Renal pelvis (tissue), 12 donors: ENCODE results near the gene IGSF8. TPM values are rescaled to one million over a fixed set of nuclear protein-coding genes. Genes with fewer than 3 reads are reported as not detected.
A peak's percentile ranks its signal among the peaks of the same experiment; 100 is the strongest.

ENCODE experiments used
- DNase-seq: peaks from one replicate; pipeline ENCODE4 v3.0.0-alpha.2; 2013
- long read RNA-seq, 16 experiments: transcript quantifications; one replicate each; lab custom pipeline, GENCODE V29; 2026
- polyA plus RNA-seq, 3 donors: library from polyadenylated mRNA; unstranded; fragments of 120-200 nt; gene quantifications; one replicate each; pipeline ENCODE4 v1.2.1, GENCODE V29; 2013; ENCODE audit not compliant: insufficient read length in 3 of 3

The IGSF8 gene, protein sequence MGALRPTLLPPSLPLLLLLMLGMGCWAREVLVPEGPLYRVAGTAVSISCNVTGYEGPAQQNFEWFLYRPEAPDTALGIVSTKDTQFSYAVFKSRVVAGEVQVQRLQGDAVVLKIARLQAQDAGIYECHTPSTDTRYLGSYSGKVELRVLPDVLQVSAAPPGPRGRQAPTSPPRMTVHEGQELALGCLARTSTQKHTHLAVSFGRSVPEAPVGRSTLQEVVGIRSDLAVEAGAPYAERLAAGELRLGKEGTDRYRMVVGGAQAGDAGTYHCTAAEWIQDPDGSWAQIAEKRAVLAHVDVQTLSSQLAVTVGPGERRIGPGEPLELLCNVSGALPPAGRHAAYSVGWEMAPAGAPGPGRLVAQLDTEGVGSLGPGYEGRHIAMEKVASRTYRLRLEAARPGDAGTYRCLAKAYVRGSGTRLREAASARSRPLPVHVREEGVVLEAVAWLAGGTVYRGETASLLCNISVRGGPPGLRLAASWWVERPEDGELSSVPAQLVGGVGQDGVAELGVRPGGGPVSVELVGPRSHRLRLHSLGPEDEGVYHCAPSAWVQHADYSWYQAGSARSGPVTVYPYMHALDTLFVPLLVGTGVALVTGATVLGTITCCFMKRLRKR
- 10 to 100 TPM; 35.0 to 40.0 (median 39.6) TPM for polyA plus RNA-seq
- long read RNA-seq, donor 1, partial matches to known transcripts: 8 of 13 reads
- long read RNA-seq, donor 1, other reads (novel, unspliced or antisense): 0 of 13 reads
- long read RNA-seq, donor 2, transcript IGSF8-201 (7 exons, 2,343 nt): major isoform, 12 of 22 reads
- long read RNA-seq, donor 2, partial matches to known transcripts: 10 of 22 reads
- long read RNA-seq, donor 2, other reads (novel, unspliced or antisense): 0 of 22 reads
- long read RNA-seq, donor 3, transcript IGSF8-201 (7 exons, 2,343 nt): major isoform, 7 of 21 reads
- long read RNA-seq, donor 3, partial matches to known transcripts: 14 of 21 reads
- long read RNA-seq, donor 3, other reads (novel, unspliced or antisense): 0 of 21 reads
- long read RNA-seq, donor 4, transcript IGSF8-201 (7 exons, 2,343 nt): major isoform, 14 of 26 reads
- long read RNA-seq, donor 4, partial matches to known transcripts: 11 of 26 reads
- long read RNA-seq, donor 4, other reads (novel, unspliced or antisense): 0 of 26 reads
- long read RNA-seq, donor 5, partial matches to known transcripts: 0 of 2 reads
- long read RNA-seq, donor 5, other reads (novel, unspliced or antisense): 0 of 2 reads
- long read RNA-seq, donor 6, transcript IGSF8-201 (7 exons, 2,343 nt): major isoform, 12 of 19 reads
- long read RNA-seq, donor 6, partial matches to known transcripts: 5 of 19 reads
- long read RNA-seq, donor 6, other reads (novel, unspliced or antisense): 0 of 19 reads
- long read RNA-seq, donor 7, transcript IGSF8-201 (7 exons, 2,343 nt): major isoform, 8 of 21 reads
- long read RNA-seq, donor 7, partial matches to known transcripts: 11 of 21 reads
- long read RNA-seq, donor 7, other reads (novel, unspliced or antisense): 0 of 21 reads
- long read RNA-seq, donor 8, partial matches to known transcripts: 0 of 2 reads
- long read RNA-seq, donor 8, other reads (novel, unspliced or antisense): 0 of 2 reads
- long read RNA-seq, donor 9, transcript IGSF8-201 (7 exons, 2,343 nt): major isoform, 16 of 34 reads
- long read RNA-seq, donor 9, partial matches to known transcripts: 16 of 34 reads
- long read RNA-seq, donor 9, other reads (novel, unspliced or antisense): 0 of 34 reads
- long read RNA-seq, donor 10, transcript IGSF8-201 (7 exons, 2,343 nt): major isoform, 7 of 16 reads
- long read RNA-seq, donor 10, partial matches to known transcripts: 8 of 16 reads
- long read RNA-seq, donor 10, other reads (novel, unspliced or antisense): 0 of 16 reads
- long read RNA-seq, donor 11, transcript IGSF8-201 (7 exons, 2,343 nt): major isoform, 5 of 5 reads
- long read RNA-seq, donor 11, partial matches to known transcripts: 0 of 5 reads
- long read RNA-seq, donor 11, other reads (novel, unspliced or antisense): 0 of 5 reads
- long read RNA-seq, donor 12, transcript IGSF8-201 (7 exons, 2,343 nt): major isoform, 13 of 26 reads
- long read RNA-seq, donor 12, partial matches to known transcripts: 8 of 26 reads
- long read RNA-seq, donor 12, other reads (novel, unspliced or antisense): 0 of 26 reads
- long read RNA-seq, donor 13, partial matches to known transcripts: 0 of 3 reads
- long read RNA-seq, donor 13, other reads (novel, unspliced or antisense): 0 of 3 reads
- long read RNA-seq, donor 14: 0 reads
- long read RNA-seq, donor 15, transcript IGSF8-201 (7 exons, 2,343 nt): major isoform, 13 of 22 reads
- long read RNA-seq, donor 15, partial matches to known transcripts: 6 of 22 reads
- long read RNA-seq, donor 15, other reads (novel, unspliced or antisense): 0 of 22 reads
- long read RNA-seq, donor 16, transcript IGSF8-201 (7 exons, 2,343 nt): major isoform, 9 of 35 reads
- long read RNA-seq, donor 16, partial matches to known transcripts: 25 of 35 reads
- long read RNA-seq, donor 16, other reads (novel, unspliced or antisense): 0 of 35 reads

DNA sequence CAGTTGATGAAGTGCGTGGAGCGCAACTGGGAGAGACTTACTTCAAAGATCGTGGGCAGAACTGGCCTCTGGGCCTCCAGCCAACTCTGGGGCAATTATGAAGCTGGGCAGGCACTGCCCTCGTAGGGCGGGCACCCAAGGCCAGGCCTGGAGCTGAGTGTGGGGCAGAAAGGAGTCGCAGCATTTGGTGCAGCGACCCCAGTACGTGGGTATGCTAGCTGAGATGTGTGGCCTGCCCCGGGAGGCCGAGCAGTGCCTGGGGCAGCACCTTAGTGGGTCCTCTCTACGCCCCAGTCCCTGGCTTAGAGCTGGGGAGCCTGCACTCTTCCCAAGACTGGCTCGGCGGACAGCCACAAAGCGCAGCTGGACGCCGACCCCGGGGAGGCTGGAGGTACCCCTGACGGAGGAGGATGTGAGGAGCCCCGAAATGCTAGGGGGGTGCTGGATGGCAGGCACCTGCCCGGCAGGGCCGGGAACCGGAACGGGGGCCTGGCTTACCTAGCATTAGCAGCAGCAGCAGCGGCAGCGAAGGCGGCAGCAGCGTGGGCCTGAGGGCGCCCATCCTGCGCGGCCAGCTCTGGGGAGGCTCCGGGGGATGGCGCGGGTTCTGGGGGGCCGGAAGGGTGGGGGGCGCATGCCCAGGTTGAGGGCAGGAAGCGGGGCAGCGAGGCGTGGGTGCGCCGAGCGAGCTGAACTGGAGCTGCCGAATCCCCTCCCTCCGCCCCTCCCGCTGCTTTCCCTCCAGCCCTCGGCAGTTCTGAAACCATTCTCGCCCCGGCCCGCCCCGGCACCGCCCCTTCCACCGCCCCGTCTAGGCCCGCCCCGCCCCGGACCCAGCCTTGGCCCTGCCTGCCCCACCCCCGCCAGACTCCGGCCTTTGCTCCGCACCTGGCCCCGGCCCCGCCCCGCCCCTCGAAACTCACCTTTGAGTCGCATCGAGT, at the start of gene IGSF8:
IGSF8 (minus strand) TSS at position 709 of the 941 bp plus-strand sequence; CDS start at position 562, 147 bp downstream.
- peak; percentile 84 for DNase-seq

DNA sequence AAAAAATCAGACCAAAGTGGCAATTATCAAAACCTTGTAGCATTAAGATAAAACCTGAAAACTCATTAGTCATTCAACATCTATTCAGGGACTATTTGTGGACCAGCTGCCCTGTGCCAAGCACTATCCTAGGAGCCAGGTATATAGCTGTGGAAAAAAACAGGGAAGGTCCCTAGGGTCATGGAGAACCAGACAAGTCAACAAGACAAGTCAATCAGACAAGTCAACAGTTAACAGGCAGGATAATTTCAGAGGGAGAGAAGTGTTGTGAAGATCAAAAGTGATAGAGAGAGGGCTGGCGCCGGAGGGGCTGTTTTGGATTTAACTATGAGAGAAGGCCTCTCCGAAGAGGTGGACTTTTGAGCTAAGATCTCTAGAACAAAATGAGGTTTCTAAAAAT, 49.7 kb upstream of the IGSF8 start:
- DNase-seq: no peak

DNA sequence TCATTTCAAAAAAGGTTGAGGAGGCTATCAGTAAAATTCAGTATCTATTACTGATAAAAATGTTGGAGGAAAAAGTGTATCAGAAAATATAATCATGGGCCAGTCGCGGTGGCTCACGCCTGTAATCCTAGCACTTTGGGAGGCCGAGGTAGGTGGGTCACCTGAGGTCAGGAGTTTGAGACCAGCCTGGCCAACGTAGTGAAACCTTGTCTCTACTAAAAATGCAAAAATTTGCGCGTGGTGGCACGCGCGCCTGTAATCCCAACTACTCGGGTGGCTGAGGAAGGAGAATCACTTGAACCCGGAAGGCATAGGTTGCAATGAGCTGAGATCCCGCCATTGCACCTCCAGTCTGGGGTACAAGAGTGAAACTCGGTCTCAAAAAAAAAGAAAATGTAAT, 47.7 kb upstream of the IGSF8 start:
- no peak for DNase-seq

DNA sequence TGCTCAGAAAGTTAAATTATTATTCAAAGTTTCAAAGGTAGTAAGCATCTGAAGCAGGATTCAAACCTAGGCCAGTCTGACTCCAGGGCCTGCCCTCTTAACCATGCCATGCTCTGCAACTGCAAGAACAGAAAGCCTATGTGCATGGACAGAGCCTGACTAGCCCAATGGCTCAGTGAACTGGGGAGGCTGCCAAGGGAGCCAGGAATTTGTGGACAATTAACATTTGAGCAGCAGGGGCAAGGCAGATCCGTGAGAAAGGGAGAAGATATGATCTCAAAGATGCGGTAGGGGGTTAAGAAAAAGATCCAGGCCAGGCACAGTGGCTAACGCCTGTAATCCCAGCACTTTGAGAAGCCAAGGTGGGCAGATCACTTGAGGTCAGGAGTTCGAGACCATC, 46.5 kb upstream of the IGSF8 start:
- no peak for DNase-seq

DNA sequence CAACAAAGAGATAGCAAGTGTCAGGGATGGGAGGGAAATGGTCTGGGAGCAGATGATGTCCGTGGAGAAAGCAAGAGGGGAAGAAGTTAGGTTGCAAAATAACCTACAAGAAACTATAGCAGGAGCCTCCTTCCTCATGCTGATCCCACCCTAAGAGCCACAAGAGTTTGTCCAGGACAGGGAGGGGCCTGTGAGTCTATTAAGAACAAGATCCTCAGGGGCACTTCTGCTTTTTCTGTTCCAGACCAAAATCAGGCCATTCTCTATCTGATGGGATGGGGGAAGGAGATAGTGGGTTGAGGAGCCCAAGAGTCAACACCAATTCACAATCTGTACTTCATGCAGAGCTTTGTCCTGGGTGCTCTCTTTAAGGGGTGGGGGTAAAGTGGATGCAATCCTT, 45.3 kb upstream of the IGSF8 start:
- no peak for DNase-seq

DNA sequence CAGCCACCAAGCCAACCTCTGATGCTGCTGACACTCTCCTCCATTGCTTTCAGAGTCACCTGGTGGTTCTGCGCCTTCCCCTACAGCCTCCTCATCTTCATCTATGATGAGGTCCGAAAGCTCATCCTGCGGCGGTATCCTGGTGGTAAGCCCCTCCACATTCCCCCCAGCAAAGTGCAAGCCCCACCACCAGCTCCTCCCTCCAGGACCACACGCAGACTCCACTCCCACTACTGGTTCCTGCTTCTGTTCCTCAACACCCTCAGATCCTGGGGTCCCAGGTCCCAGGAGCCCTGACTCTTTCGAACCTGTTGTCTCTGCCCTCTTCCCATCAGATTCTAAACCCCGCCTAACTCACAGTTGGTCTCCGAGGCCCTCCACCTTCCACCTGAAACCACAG, 41.4 kb upstream of the IGSF8 start:
- DNase-seq: no peak

DNA sequence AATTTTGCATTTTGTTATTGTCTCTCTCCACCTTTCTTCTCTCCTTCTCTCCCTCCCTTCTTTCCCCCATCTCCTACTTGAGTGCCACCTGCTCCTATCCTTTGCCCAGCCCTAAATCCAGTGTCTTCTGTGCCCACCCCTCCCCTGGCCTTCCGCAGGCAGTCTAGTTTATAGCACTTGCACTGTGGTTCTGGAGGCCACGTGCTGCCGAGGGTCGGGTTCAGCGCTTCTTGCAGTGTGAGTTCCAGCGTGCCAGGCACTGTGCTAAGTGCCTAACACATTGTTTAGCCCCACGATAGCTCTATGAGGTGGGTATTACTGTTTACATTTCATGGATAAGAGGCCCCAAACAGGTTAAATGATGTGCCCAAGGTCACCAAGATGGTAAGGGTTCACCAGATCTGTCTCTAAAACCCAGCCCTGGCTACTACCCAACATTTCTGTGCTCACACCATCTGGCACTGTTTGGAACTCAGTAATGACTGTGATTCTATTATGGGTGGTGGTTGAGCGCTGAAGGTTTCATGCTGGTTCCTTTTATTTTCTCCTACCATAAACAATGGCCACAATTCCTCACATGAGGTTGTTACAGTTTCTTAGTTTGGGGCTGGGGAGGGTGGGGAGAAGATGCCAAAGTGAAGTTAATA, 38.9 kb upstream of the IGSF8 start:
- DNase-seq: no peak

DNA sequence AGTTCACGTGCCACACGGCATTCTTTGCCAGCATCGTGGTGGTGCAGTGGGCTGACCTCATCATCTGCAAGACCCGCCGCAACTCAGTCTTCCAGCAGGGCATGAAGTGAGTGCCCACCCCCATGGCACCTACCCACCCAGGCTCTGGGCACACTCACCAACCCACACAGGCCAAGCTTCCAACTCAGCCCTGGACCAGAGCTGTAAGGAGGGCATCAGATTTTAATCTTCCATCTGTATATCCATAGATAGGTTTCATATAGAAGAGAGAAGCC, 38.4 kb upstream of the IGSF8 start:
- DNase-seq: no peak

DNA sequence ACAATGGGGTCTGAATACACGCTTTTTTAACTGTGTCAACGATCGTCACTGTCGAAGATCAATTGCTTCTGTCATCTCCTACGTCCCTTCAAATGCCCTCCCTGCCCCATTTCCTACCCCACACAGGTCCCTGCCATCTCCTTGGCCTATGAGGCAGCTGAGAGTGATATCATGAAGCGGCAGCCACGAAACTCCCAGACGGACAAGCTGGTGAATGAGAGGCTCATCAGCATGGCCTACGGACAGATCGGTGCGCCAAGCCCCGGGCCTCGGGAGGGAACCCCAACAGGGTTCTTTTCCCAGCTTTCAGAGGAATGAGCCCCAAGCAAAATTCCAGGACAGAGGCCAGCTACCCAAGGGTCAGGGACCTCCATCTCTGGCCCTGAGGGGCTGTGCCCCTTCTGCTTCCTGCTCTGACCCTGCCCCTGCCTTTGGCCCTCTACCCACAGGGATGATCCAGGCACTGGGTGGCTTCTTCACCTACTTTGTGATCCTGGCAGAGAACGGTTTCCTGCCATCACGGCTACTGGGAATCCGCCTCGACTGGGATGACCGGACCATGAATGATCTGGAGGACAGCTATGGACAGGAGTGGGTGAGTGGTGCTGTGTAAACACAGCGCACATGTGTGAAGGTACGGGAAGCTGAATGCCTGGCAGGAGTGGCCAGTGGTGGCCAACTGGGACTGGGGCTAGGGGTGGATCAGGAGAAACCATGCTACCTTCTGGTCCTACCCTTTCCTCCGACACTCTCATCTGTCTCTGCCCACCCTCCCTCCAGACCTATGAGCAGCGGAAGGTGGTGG, 37.9 kb upstream of the IGSF8 start:
- no peak for DNase-seq

DNA sequence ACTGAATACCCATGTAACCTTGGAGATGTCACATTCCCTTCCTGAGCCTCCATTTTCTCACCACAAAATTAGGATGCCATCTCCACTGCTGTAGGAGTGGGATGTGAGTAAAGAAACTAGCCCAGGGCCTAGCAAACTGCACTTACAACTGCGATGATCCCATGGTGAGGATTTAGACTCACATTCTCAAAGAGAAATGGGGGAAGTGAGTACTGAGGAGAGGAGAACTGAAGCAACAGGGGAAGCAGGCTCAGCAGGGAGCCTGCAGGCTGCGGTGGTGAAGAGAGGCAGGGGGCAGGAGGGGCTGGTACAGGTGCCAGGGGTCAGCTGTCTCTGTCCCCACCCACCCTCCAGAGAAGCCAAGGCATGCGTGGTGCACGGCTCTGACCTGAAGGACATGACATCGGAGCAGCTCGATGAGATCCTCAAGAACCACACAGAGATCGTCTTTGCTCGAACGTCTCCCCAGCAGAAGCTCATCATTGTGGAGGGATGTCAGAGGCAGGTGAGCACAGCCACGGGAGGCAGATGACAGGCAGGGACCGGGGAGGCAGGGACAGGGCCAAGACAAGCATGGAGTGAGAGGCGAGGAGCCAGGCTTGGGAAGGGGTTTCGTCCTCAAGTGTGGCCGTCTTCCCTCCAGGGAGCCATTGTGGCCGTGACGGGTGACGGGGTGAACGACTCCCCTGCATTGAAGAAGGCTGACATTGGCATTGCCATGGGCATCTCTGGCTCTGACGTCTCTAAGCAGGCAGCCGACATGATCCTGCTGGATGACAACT, 36.6 kb upstream of the IGSF8 start:
- DNase-seq: no peak

DNA sequence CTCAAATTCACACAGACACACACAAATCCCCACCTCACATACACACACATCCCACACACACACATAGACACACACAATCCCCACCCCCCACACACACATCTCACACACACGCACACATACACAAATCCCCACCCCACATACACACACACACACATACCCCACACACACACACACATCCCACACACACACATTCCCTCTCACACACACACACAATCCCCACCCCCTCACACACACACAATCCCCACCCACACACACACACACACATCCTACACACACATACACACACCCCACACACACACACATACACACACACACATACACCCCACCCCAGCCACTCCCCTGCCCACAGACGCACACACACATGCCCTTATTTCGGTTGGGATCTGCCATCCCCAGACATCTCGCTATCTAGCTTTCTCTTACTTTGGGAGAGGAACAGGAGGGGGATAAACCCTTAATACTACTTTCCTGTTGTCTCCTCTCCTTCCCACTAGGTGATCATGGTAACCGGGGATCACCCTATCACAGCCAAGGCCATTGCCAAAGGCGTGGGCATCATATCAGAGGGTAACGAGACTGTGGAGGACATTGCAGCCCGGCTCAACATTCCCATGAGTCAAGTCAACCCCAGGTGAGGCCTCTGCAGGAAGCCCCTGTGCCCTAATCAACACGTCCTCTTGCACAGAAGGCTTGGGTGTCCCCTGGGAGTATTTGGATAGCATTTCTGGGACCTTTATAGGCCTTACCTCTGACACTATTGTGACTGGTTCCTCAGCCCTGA, 35.8 kb upstream of the IGSF8 start:
- no peak for DNase-seq

DNA sequence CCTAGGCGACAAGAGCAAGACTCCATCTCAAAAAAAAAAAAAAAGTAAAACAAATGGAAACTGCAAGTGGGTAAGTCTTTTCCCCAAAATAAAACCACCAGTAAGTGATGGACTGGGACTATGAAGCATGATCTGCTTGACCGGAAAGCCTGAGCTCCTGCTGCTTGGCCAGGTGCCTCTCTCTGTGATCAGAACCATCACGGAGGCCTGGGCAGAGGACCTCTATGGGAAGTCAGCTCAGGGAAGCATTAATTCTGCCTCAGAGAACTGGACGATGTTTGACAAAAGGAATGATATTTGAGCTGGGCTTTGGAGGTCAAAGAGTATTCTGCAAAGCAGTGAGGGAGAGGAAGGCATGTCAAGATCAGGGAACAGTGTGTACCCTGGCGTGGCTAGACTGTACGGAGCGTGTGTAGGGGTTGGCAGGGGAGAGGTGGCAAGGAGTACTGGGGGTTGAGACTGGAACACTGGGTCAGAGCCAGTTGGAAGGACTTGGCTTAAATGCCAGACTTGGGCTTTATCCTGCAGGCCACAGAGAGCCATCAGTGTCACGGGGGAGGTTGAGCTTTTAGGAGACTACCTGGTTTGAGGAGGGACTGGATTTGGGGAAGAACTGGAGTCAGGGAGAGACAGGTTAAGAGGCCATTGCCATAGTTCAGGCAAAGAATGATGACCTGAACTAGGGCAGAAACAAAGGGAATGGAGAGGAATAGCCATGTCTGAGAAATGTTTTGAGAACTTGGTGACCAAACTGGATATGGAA, 33.6 kb upstream of the IGSF8 start:
- no peak for DNase-seq

DNA sequence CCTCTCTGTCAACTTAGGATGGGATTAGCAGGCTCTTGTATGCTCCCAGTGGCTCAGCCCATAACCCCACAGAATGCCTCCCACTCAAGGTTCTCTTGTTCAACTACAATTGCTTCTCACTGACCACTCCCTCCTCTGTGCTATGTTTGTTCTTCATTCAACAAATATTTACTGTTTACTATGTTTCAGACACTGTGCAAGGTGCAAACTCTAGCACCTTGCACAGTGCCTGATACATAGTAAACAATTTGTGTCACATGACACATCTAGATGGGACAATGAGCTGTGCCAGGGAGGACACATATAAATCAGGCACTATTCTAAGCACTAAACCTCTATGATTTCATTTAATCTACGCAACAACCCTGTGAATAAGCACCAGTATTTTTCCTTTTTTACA, 32.5 kb upstream of the IGSF8 start:
- no peak for DNase-seq

DNA sequence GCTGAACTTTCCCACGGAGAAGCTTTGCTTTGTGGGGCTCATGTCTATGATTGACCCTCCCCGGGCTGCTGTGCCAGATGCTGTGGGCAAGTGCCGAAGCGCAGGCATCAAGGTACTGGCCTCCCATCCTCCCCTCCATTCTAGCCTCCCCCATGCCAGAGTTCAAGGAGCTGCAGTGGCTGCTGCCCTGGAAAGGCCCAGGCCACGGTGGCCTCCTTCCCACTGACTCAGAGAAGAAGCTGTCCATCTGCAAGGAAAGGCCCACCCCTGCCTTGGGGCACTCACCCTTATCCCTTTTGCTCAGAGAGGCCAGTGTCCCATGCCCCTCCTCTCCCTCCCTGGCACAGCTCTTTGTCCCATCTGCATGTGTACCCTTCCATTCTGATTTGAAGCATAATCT, 32.1 kb upstream of the IGSF8 start:
- no peak for DNase-seq

DNA sequence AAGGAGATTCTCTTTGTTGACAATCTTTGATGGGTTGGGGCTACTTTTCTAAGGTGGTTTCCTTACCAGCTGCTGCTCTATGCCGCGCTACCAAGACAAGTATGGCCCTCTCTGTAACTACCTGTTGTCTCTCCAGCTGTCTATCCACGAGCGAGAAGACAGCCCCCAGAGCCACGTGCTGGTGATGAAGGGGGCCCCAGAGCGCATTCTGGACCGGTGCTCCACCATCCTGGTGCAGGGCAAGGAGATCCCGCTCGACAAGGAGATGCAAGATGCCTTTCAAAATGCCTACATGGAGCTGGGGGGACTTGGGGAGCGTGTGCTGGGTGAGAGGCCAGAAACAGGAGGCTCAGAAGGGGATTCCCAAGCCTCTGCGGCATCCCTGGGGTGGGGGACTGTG, 31.5 kb upstream of the IGSF8 start:
- no peak for DNase-seq
